ENCODE measurements around the gene FICD. TPM values are rescaled to one million over a fixed set of nuclear protein-coding genes. Genes with fewer than 3 reads are reported as not detected.

FICD gene
- total and polyA plus RNA-seq, 2 donors (not counting 1 experiment from before 2014, with no cell fraction given) = 1.9 to 8.6 TPM

GRCh38 chr12:108473400-108474055 is 41.5 kb upstream of the FICD start:
- DNase-seq (ENCODE audit: low read depth in 2 of 2) = no peak
- Histone ChIP-seq H3K79me2 (ENCODE audit: control insufficient read depth, insufficient read depth, low read length) (no peaks in the 10 kb centered on the region), H3K4me2 (ENCODE audit: extremely low read depth, insufficient read depth, low read length) (no peak overlapping the region), H3K4me3 (replicated peaks in 1 of 4; ENCODE audit: control extremely low read depth in 1 of 4, insufficient read depth in 1 of 4, low read depth in 3 of 4, low read length in 4 of 4) (no peak overlapping the region), H4K20me1 (ENCODE audit: control insufficient read depth, extremely low read depth, insufficient read depth, low read length) (no peaks in the 10 kb centered on the region), H3K36me3 (ENCODE audit: control insufficient read depth, insufficient read depth, low read length) (no peaks in the 10 kb centered on the region), H3K27ac (ENCODE audit: insufficient read depth, low read length) (no peak overlapping the region), H3K4me1 (ENCODE audit: control insufficient read depth, extremely low read depth, insufficient read depth, low read length) (no peaks in the 10 kb centered on the region), H3K27me3 (ENCODE audit: control insufficient read depth, insufficient read depth, low read length) (no peaks in the 10 kb centered on the region), H2AFZ (ENCODE audit: low read length) (no peak overlapping the region), H3K9me3 (ENCODE audit: control insufficient read depth, insufficient read depth, low read depth, low read length) (no peaks in the 10 kb centered on the region), H3K9ac (ENCODE audit: insufficient read depth, low read length) (no peak overlapping the region)
- TF ChIP-seq CTCF (conservative IDR thresholded peaks at IDR 0.05 in 1 of 2, IDR thresholded peaks at IDR 0.05 in 1 of 2; ENCODE audit: low read depth in 1 of 2, low read length in 2 of 2) (no peak), EZH2 (IDR thresholded peaks at IDR 0.05; ENCODE audit: low read length, missing control alignments) (no peak)

GRCh38 chr12:108475396-108475795 is 39.7 kb upstream of the FICD start:
- TF ChIP-seq EZH2 (IDR thresholded peaks at IDR 0.05; ENCODE audit: low read length, missing control alignments) (no peak), CTCF (conservative IDR thresholded peaks at IDR 0.05 in 1 of 2, IDR thresholded peaks at IDR 0.05 in 1 of 2; ENCODE audit: low read depth in 1 of 2, low read length in 2 of 2) (no peak)
- Histone ChIP-seq H3K9me3 (ENCODE audit: control insufficient read depth, insufficient read depth, low read depth, low read length) (no peaks in the 10 kb centered on the region), H3K4me3 (replicated peaks in 1 of 4; ENCODE audit: control extremely low read depth in 1 of 4, insufficient read depth in 1 of 4, low read depth in 3 of 4, low read length in 4 of 4) (no peak overlapping the region), H3K79me2 (ENCODE audit: control insufficient read depth, insufficient read depth, low read length) (no peaks in the 10 kb centered on the region), H3K27ac (ENCODE audit: insufficient read depth, low read length) (no peak overlapping the region), H3K27me3 (ENCODE audit: control insufficient read depth, insufficient read depth, low read length) (no peaks in the 10 kb centered on the region), H4K20me1 (ENCODE audit: control insufficient read depth, extremely low read depth, insufficient read depth, low read length) (no peaks in the 10 kb centered on the region), H3K36me3 (ENCODE audit: control insufficient read depth, insufficient read depth, low read length) (no peaks in the 10 kb centered on the region), H3K4me2 (ENCODE audit: extremely low read depth, insufficient read depth, low read length) (no peak overlapping the region), H3K4me1 (ENCODE audit: control insufficient read depth, extremely low read depth, insufficient read depth, low read length) (no peaks in the 10 kb centered on the region), H3K9ac (ENCODE audit: insufficient read depth, low read length) (no peak overlapping the region), H2AFZ (ENCODE audit: low read length) (no peak overlapping the region)
- DNase-seq (ENCODE audit: low read depth in 2 of 2) = no peak

- no peaks in the 10 kb centered on the region for H3K27me3 ChIP-seq (ENCODE audit: control insufficient read depth, insufficient read depth, low read length)
- H3K9ac ChIP-seq (ENCODE audit: insufficient read depth, low read length) = no peak overlapping the region
- H3K4me2 ChIP-seq (ENCODE audit: extremely low read depth, insufficient read depth, low read length) = no peak overlapping the region
- no peaks in the 10 kb centered on the region for H3K36me3 ChIP-seq (ENCODE audit: control insufficient read depth, insufficient read depth, low read length)
- H3K4me1 ChIP-seq (ENCODE audit: control insufficient read depth, extremely low read depth, insufficient read depth, low read length) = no peaks in the 10 kb centered on the region
- H3K79me2 ChIP-seq (ENCODE audit: control insufficient read depth, insufficient read depth, low read length) = no peaks in the 10 kb centered on the region
- no peaks in the 10 kb centered on the region for H3K9me3 ChIP-seq (ENCODE audit: control insufficient read depth, insufficient read depth, low read depth, low read length)
- no peak overlapping the region for H2AFZ ChIP-seq (ENCODE audit: low read length)
- no peak overlapping the region for H3K27ac ChIP-seq (ENCODE audit: insufficient read depth, low read length)
- H4K20me1 ChIP-seq (ENCODE audit: control insufficient read depth, extremely low read depth, insufficient read depth, low read length) = no peaks in the 10 kb centered on the region
- TF ChIP-seq EZH2 (IDR thresholded peaks at IDR 0.05; ENCODE audit: low read length, missing control alignments) = no peak
- no peak for TF ChIP-seq CTCF (conservative IDR thresholded peaks at IDR 0.05 in 1 of 2, IDR thresholded peaks at IDR 0.05 in 1 of 2; ENCODE audit: low read depth in 1 of 2, low read length in 2 of 2)
- no peak for DNase-seq (ENCODE audit: low read depth in 2 of 2)
- H3K4me3 ChIP-seq (replicated peaks in 1 of 4; ENCODE audit: control extremely low read depth in 1 of 4, insufficient read depth in 1 of 4, low read depth in 3 of 4, low read length in 4 of 4) = no peak overlapping the region
These were observed 37.8 kb upstream of the FICD start for GRCh38 chr12:108477055-108477880.

All from fibroblast of lung (primary cell).